Muscle layer of colon (tissue), 2 donors: ENCODE data around the gene TNS3.
"Not testable (repeated sequence)": the region's sequence is repeated elsewhere in the genome, so short reads cannot be mapped to it uniquely, and the experiment has no call there.

Source experiments
- H3K27ac ChIP-seq: one replicate; pipeline ENCODE4 v1.7.0; 2013; ENCODE audit warnings: low read depth, mild to moderate bottlenecking, low read length, moderate library complexity
- H3K27me3 ChIP-seq, 2 donors: one replicate each; pipeline ENCODE4 v1.7.0; 2013; ENCODE audit warnings: low read length in 2 of 2, mild to moderate bottlenecking in 2 of 2; ENCODE audit not compliant: insufficient read depth in 2 of 2, control insufficient read depth in 1 of 2
- H3K36me3 ChIP-seq: one replicate; pipeline ENCODE4 v1.7.0; 2013; ENCODE audit warnings: mild to moderate bottlenecking, low read length; ENCODE audit not compliant: insufficient read depth
- H3K4me1 ChIP-seq: one replicate; pipeline ENCODE4 v1.7.0; 2013; ENCODE audit warnings: mild to moderate bottlenecking, low read length; ENCODE audit not compliant: insufficient read depth
- H3K4me3 ChIP-seq, 2 donors: one replicate each; pipeline ENCODE4 v1.7.0; 2013; ENCODE audit warnings: low read length in 2 of 2, low read depth in 1 of 2, mild to moderate bottlenecking in 1 of 2, moderate library complexity in 1 of 2
- H3K9ac ChIP-seq: one replicate; pipeline ENCODE4 v1.7.0; 2013; ENCODE audit warnings: low read length
- H3K9me3 ChIP-seq: one replicate; pipeline ENCODE4 v1.7.0; 2013; ENCODE audit warnings: mild to moderate bottlenecking, low read length
- donor health status: abdominal sarcoma.
- donor health status: Adenocarcinoma of cecum.

The TNS3 gene

DNA sequence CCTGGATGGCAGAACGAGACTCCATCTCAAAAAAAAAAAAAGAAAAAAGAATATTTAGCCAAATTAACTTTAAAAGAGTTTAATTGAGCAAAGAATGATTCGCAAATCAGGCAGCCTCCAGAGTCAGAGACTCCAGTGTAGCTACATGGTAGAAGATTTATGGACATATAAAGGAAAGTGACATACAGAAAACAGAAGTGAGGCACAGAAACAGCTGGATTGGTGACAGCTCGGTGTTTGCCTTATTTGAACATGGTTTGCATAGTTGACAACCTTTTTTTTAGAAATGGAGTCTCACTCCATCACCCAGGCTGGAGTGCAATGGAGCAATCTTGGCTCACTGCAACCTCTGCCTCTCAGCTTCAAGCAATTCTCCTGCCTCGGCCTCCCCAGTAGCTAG lies 35.2 kb upstream of the TNS3 start:
- Histone ChIP-seq H3K9ac (no peak overlapping the region), H3K9me3 (no peaks in the 10 kb centered on the region), H3K27ac (no peak overlapping the region), H3K4me3 (no peak overlapping the region), H3K27me3 (no peaks in the 10 kb centered on the region), H3K4me1 (peaks cover 13% of the 10 kb centered on the region), H3K36me3 (no peaks in the 10 kb centered on the region)

DNA sequence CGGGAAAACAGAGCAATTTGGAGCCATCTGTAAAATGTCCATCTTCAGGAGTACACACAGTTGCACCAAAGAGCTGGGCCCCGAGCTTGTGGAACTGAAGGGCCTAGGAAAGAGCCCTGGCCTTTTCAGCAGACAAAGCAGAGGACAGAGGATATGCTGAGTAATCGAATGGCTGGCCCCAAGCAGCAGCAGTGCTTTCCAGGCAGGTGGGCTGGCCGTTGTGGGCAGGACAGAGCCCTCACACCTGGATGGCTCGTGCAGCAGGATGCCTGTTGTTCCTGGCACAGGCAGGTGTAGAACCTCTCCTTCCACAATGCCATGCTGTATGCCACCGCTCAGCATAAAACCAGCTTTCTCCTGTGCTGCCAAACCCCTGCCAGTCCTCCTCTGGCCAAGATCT lies 32.5 kb upstream of the TNS3 start:
- H3K4me1 ChIP-seq, result peaks cover 21% of the 10 kb centered on the region
- no peak overlapping the region for H3K27ac ChIP-seq
- H3K36me3 ChIP-seq, result no peaks in the 10 kb centered on the region
- H3K4me3 ChIP-seq, result no peak overlapping the region
- H3K9ac ChIP-seq, result no peak overlapping the region
- H3K27me3 ChIP-seq, result no peaks in the 10 kb centered on the region
- H3K9me3 ChIP-seq, result no peaks in the 10 kb centered on the region

DNA sequence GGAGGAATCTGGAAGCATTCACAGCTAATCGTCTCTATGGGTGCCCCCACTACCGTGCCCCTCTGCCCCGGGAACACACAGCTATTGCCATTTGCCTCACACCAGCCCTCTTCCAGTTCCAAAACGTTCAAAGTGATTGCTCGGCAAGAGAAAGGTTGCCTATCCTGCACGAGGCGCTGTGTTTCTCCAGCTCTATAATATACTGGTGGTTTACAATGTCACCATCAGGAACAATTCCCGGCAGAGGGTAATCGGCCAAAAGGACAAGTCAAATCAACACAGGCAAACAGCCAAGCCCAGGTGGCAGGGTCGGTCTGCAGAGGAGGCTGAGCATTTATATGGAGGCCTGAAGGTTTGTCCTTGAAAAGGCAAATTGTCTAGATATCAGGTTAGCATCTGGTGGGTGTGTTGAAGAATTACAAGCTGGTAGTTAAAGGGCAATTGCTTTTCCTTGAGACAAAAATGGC lies 29.2 kb upstream of the TNS3 start:
- Histone ChIP-seq H3K9me3 (no peaks in the 10 kb centered on the region), H3K4me1 (peaks cover 22% of the 10 kb centered on the region), H3K9ac (peak overlapping the region; percentile 2), H3K36me3 (no peaks in the 10 kb centered on the region), H3K27ac (no peak overlapping the region), H3K4me3 (no peak overlapping the region), H3K27me3 (no peaks in the 10 kb centered on the region)

DNA sequence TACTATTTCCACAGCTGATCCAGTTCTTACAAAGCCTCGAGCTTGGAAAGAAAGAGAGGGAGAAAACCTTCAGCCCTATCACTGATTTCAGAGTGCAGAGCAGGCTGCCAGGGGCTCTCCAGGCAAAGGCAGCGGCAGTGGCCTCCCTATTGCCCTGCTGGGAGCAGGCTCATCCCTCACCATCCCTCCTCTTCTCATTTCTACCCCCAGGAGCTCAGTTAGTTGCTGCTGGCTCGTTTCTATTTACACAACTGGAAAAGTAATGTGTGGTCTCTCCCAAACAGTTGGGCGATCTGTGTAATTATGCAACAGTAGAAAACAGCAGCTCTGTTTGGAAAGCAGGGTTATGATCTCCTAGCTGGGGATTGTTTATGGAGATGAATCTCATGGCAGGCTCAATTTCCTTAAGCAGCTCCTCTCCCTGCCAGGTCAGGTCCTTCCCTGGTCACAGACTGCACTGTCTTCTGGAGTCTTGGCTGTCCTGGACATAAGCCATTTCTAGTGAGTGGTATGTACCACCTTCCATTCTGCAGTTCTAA lies 28.7 kb upstream of the TNS3 start:
- H3K36me3 ChIP-seq, result no peaks in the 10 kb centered on the region
- peak overlapping the region; percentile 68 for H3K27ac ChIP-seq
- peaks cover 22% of the 10 kb centered on the region for H3K4me1 ChIP-seq
- H3K27me3 ChIP-seq, result no peaks in the 10 kb centered on the region
- no peaks in the 10 kb centered on the region for H3K9me3 ChIP-seq
- H3K9ac ChIP-seq, result peak overlapping the region; percentile 2
- peak overlapping the region in 1 of 2 donors; percentile 3 for H3K4me3 ChIP-seq

DNA sequence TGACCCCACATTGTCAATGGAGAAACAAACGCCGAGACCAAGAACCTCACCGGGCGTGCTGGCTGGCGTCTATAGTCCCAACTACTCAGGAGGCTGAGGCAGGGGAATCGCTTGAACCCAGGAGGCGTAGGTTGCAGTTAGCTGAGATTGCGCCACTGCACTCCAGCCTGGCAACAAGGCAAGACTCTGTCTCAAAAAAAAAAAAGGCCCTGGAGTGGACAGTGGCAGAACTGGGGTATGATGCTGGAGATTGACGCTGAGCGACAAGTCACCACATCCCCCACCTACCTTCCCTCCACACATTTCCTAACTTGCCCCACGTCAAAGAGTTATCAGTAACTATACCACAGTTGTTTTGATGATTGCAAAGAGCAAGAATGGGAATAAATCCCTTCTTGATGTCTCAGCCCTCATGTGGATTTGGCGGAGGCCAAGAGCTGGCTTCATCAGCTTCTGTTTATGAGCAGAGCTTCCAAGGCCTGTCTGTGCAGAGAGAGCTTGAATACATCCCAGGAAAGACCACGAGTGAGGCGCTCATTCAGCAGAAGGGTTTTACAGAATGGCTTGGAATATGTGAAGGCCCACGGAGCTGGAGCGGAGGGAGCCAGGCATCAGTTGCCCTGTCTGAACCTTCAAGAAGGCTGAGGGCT lies 28.0 kb upstream of the TNS3 start:
- H3K4me3 ChIP-seq, result peak overlapping the region in 1 of 2 donors; percentile 3
- no peak overlapping the region for H3K9ac ChIP-seq
- H3K9me3 ChIP-seq, result no peaks in the 10 kb centered on the region
- H3K27me3 ChIP-seq, result no peaks in the 10 kb centered on the region
- no peaks in the 10 kb centered on the region for H3K36me3 ChIP-seq
- H3K27ac ChIP-seq, result peak overlapping the region; percentile 68
- peaks cover 28% of the 10 kb centered on the region for H3K4me1 ChIP-seq

DNA sequence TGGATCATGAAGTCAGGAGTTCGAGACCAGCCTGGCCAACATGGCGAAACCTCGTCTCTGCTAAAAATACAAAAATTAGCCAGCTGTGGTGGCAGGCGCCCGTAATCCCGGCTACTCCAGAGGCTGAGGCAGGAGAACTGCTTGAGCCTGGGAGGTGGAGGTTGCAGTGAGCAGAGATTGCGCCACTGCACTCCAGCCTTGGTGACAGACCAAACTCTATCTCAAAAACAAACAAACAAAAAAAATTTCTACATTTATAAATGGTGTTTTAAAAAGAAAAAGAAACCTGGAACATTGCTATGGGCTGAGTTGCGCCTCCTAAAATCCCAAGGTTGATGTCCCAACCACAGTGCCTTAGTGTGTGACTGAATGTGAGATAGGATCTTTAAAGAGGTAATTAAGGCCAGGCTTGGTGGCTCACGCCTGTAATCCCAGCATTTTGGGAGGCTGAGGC lies 24.7 kb upstream of the TNS3 start:
- not testable (repeated sequence) for H3K9me3 ChIP-seq, H3K9ac ChIP-seq, H3K27ac ChIP-seq, H3K27me3 ChIP-seq, H3K4me3 ChIP-seq, H3K36me3 ChIP-seq
- peaks cover 41% of the 10 kb centered on the region for H3K4me1 ChIP-seq

DNA sequence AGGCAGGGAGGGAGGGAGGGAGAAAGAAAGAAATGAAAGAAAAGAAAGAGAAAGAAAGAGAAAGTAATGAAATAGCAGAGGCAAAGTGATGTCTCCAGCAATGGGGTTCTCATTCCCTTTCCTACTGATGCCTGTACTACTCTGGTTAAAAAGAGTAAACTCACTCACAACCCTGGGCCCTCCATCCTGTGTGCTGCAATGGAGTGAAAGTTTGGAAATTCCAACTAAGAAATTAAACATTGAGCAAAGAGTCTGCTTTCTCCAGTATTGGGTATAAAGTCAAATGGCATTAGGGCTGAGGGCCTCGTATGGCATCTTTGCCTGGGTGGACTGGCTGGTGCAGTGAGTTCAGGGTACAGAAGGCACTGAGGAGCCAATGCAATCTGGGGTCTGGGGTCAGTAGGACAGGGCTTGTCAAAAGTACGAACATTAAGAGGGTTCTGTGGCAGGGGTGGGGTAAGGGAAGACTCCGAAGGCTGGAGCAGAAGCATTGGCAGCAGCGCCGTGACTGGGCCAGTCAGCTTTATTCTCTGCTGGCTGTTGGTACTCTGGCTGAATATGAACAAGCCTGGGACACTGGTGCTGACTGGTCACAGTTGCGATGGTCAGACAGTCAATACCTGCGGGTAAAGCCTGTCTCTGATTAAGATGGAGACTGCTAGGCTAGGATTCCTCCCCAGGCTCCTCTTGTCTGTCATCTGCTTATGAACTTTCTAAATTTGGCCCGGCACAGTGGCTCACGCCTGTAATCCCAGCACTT lies 24.1 kb upstream of the TNS3 start:
- Histone ChIP-seq H3K4me1 (peaks cover 36% of the 10 kb centered on the region), H3K36me3 (no peaks in the 10 kb centered on the region), H3K27ac (no peak overlapping the region), H3K27me3 (no peaks in the 10 kb centered on the region), H3K9me3 (no peaks in the 10 kb centered on the region), H3K9ac (no peak overlapping the region), H3K4me3 (no peak overlapping the region)

DNA sequence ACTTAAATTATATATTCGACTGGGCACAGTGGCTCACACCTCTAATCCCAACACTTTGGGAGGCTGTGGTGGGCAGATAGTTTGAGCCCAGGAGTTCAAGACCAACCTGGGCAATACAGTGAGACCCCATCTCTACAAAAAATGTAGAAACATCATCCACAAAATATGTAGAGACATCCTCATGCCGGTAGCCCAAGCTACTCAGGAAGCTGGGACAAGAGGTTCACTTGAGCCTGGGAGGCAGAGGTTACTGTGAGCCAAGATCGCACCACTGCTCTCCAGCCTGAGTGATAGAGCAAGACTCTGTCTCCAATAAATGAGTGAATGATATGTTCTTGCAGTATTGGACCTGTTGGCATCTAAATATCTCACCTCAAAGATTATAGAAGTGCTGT lies 22.6 kb upstream of the TNS3 start:
- Histone ChIP-seq H3K27me3 (no peaks in the 10 kb centered on the region), H3K4me3 (no peak overlapping the region), H3K4me1 (peaks cover 28% of the 10 kb centered on the region), H3K36me3 (no peaks in the 10 kb centered on the region), H3K9ac (no peak overlapping the region), H3K27ac (no peak overlapping the region), H3K9me3 (no peaks in the 10 kb centered on the region)

DNA sequence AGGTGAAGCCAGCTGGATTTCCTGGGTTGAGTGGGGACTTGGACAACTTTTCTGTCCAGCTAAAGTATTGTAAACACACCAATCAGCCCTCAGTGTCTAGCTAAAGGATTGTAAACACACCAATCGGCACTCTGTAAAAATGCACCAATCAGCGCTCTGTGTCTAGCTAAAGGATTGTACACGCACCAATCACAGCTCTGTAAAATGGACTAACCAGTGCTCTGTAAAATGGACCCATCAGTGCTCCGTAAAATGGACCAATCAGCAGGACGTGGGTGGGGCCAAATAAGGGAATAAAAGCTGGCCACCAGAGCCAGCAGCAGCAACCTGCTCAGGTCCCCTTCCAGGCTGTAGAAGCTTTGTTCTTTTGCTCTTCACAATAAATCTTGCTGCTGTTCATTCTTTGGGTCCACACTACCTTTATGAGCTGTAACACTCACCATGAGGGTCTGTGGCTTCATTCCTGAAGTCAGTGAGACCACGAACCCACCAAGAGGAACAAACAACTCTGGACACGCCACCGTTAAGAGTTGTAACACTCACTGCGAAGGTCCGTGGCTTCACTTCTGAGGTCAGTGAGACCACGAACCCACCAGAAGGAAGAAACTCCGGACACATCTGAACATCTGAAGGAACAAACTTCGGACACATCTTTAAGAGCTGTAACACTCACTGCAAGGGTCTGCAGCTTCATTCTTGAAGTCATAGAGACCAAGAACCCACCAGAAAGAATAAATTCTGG lies 21.8 kb upstream of the TNS3 start:
- not testable (repeated sequence) for H3K27ac ChIP-seq, H3K36me3 ChIP-seq

DNA sequence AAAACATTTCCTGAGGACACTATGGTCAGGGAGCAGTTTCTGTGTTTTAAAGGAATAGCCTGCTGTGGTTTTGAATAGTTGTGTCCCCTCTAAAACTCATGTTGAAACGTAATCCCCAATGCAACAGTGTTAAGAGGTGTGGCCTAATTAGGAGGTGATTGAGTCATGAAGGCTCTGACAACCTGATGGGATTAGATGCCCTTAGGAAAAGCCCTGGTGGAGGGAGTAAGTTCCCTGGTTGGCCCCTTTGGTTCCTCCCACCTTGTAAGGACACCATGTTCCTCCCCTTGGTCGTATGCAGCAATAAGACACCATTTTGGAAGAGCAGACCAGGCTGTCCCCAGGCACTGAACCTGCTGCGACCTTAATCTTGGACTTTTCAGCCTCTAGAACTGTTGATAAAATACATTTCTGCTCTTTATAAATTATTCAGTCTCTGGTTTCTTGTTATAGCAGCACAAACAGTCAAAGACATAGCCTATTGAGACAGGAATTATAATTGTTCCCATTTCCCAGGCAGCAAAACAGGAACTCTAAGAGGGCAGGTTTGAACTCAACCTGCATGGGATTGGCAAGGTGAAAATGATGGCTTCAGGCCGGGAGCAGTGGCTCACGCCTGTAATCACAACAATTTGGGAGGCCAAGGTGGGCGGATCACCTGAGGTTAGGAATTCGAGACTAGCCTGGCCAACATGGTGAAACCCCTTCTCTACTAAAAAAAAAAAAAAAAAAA lies 20.5 kb upstream of the TNS3 start:
- no peaks in the 10 kb centered on the region for H3K9me3 ChIP-seq
- H3K27ac ChIP-seq, result no peak overlapping the region
- H3K4me3 ChIP-seq, result no peak overlapping the region
- no peak overlapping the region for H3K9ac ChIP-seq
- no peaks in the 10 kb centered on the region for H3K27me3 ChIP-seq
- peaks cover 27% of the 10 kb centered on the region for H3K4me1 ChIP-seq
- no peaks in the 10 kb centered on the region for H3K36me3 ChIP-seq

More for the DNA sequence above, 21.8 kb upstream of the TNS3 start:
- H3K4me1 ChIP-seq, result peaks cover 26% of the 10 kb centered on the region
- not testable (repeated sequence) for H3K27me3 ChIP-seq, H3K4me3 ChIP-seq, H3K9me3 ChIP-seq, H3K9ac ChIP-seq

DNA sequence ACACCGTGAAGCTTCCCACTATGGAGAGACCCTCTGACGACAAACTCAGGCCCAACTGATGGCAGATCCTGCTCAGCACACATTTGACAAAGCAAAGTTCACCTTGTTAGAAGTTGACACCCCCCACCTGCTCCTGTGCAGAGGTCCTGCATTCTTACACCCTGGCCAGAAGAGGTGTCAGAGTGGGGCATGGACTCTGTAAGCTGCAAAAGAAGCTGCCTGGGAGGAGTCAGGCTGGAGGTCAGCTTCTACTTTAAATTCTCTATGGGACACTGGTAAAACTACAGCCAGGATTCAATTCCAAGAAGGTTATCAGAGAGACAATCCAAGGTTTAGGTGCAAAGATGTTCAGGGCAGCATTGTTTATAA lies 20.0 kb upstream of the TNS3 start:
- H3K9ac ChIP-seq, result no peak overlapping the region

More for the DNA sequence above, 20.0 kb upstream of the TNS3 start:
- Histone ChIP-seq H3K36me3 (no peaks in the 10 kb centered on the region), H3K9me3 (no peaks in the 10 kb centered on the region), H3K27ac (no peak overlapping the region), H3K4me3 (no peak overlapping the region), H3K4me1 (peaks cover 32% of the 10 kb centered on the region), H3K27me3 (no peaks in the 10 kb centered on the region)
